Kidney epithelial cell (primary cell): ENCODE measurements around the gene RPSA. TPM values are rescaled to one million over a fixed set of nuclear protein-coding genes. Genes with fewer than 3 reads are reported as not detected.
"Not testable (repeated sequence)": the region's sequence is repeated elsewhere in the genome, so short reads cannot be mapped to it uniquely, and the experiment has no call there.

Source experiments
- DNase-seq: peaks from one replicate; pipeline ENCODE4 v3.0.0-alpha.2; 2010; ENCODE audit warnings: low read depth
- H3K27me3 ChIP-seq: 2 replicates; pipeline ENCODE4 v1.6.0; 2011; ENCODE audit warnings: low read length; ENCODE audit not compliant: control insufficient read depth, insufficient read depth
- H3K36me3 ChIP-seq: 2 replicates; pipeline ENCODE4 v1.5.1; 2011; ENCODE audit warnings: low read length; ENCODE audit not compliant: control insufficient read depth, insufficient read depth
- H3K4me3 ChIP-seq: 2 replicates; pipeline ENCODE4 v1.5.1; 2011; ENCODE audit warnings: low read depth, mild to moderate bottlenecking, control low read depth, low read length
- CTCF ChIP-seq: IDR thresholded peaks from 2 replicates; pipeline ENCODE4 v1.5.1; 2011; ENCODE audit warnings: mild to moderate bottlenecking, moderate library complexity, low read length, control low read depth, inconsistent platforms; ENCODE audit not compliant: insufficient read depth, poor library complexity, severe bottlenecking
- total RNA-seq: library from RNA; depleted of rRNA; stranded (reverse); fragments of >200 nt; gene quantifications from 2 replicates; pipeline ENCODE4 v1.2.3, GENCODE V29; 2015

Gene RPSA
- total RNA-seq, 1 donor from 2014 or later: 2,486 TPM

DNA sequence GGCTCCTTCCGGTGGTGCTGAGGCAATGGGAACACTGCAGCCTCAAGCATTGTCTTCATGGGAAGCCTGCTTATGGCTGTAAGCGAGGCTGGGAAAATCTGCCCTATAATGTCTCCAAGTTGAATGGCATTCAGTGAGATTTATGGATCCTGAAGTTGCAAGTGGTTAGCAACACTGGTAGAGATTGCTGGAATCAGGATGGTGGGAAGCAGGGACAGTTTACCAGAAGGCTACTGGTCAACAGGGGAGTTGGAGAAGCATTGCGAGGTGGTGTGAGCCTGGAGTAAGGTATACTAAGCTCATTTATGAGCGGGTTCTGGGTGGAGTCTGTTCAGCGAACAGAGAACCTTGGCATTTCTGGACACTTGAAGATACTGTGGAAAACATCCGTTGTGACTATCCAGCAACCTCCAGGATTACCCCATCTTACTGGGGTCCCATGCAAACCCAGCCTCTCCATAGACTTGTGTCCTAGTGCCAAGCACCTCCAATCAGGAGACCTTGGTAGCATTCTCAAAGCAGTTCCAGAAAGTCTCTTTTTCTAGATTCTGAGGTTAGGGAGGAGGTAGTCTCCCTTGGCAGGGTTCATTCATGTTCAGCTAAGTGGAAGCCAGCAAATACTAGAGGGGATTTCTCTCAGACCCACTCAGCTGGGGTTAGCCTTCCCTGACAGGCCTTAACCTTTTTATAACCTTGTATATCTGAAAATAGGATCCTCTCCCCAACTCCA is 7.3 kb downstream of the RPSA start:
- H3K4me3 ChIP-seq: no peak overlapping the region
- H3K36me3 ChIP-seq: peaks cover 3% of the 10 kb centered on the region
- no peak for DNase-seq
- no peaks in the 10 kb centered on the region for H3K27me3 ChIP-seq
- TF ChIP-seq CTCF: no peak

- Histone ChIP-seq H3K27me3 (no peaks in the 10 kb centered on the region), H3K36me3 (peaks cover 3% of the 10 kb centered on the region), H3K4me3 (no peak overlapping the region)
- DNase-seq: no peak
- TF ChIP-seq CTCF: no peak
Measured at GRCh38 chr3:39414421-39414907, 7.9 kb downstream of the RPSA start.

DNA sequence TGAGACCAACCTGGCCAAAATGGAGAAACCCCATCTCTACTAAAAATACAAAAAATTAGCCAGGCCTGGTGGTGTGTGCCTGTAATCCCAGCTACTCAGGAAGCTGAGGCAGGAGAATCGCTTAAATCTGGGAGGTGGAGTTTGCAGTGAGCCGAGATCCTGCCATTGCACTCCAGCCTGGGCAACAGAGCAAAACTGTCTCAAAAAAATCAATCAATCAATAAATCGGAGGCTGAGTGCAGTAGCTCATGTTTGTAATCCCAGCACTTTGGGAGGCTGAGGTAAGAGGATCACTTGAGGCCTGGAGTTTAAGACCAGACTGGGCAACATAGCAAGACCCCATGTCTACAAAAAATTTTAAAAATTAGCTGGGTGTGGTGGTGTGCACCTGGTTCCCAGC is 8.8 kb downstream of the RPSA start:
- H3K36me3 ChIP-seq, DNase-seq, H3K27me3 ChIP-seq, H3K4me3 ChIP-seq: not testable (repeated sequence)

GRCh38 chr3:39415983-39416382 is 9.5 kb downstream of the RPSA start:
- no peak for TF ChIP-seq CTCF

GRCh38 chr3:39416998-39417397 is 10.5 kb downstream of the RPSA start:
- DNase-seq, H3K4me3 ChIP-seq, H3K36me3 ChIP-seq, H3K27me3 ChIP-seq: not testable (repeated sequence)

More at GRCh38 chr3:39415983-39416382, 9.5 kb downstream of the RPSA start:
- Histone ChIP-seq H3K36me3 (peaks cover 3% of the 10 kb centered on the region), H3K27me3 (no peaks in the 10 kb centered on the region), H3K4me3 (no peak overlapping the region)
- no peak for DNase-seq

DNA sequence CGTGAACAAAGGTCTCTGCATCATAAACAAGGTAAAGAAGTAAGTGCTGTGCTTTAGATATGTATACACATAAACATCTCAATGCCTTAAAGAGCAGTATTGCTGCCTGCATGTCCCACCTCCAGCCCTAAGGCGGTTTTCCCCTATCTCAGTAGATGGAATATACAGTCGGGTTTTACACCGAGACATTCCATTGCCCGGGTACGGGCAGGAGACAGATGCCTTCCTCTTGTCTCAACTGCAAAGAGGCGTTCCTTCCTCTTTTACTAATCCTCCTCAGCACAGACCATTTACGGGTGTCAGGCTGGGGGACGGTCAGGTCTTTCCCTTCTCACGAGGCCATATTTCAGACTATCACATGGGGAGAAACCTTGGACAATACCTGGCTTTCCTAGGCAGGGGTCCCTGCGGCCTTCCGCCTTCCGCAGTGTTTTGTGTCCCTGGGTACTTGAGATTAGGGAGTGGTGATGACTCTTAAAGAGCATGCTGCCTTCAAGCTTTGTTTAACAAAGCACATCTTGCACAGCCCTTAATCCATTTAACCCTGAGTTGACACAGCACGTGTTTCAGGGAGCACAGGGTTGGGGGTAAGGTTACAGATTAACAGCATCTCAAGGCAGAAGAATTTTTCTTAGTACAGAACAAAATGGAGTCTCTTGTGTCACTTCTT is 12.2 kb downstream of the RPSA start:
- not testable (repeated sequence) for DNase-seq, H3K4me3 ChIP-seq, H3K36me3 ChIP-seq, H3K27me3 ChIP-seq

- no peak for DNase-seq
- TF ChIP-seq CTCF: no peak
- Histone ChIP-seq H3K36me3 (no peaks in the 10 kb centered on the region), H3K27me3 (no peaks in the 10 kb centered on the region), H3K4me3 (no peak overlapping the region)
Measured at GRCh38 chr3:39419742-39420315, 13.3 kb downstream of the RPSA start.
